ENCODE data around the gene AQP7.
"Not testable (repeated sequence)": the region's sequence is repeated elsewhere in the genome, so short reads cannot be mapped to it uniquely, and the experiment has no call there.

The AQP7 gene

GRCh38 chr9:33402371-33402770 is at the start of gene AQP7:
AQP7 (minus strand) TSS chr9:33402568; CDS start chr9:33401262, 1,306 bp downstream.
- not testable (repeated sequence) for DNase-seq

GRCh38 chr9:33450621-33451146 is 48.3 kb upstream of the AQP7 start:
- no peak for DNase-seq

- no peak for DNase-seq
Measured at GRCh38 chr9:33449715-33450114, 47.3 kb upstream of the AQP7 start.

- no peak for DNase-seq
Measured at GRCh38 chr9:33447799-33448553, 45.6 kb upstream of the AQP7 start.

- DNase-seq = peak; percentile 53
Measured at GRCh38 chr9:33446946-33447798, 44.8 kb upstream of the AQP7 start, which contains the start of gene AQP3. AQP3 (minus strand) TSS chr9:33447593; CDS start chr9:33447530, 63 bp downstream.

- no peak for DNase-seq
Measured at GRCh38 chr9:33446240-33446945, 44.0 kb upstream of the AQP7 start.

- no peak for DNase-seq
Measured at GRCh38 chr9:33445389-33446239, 43.2 kb upstream of the AQP7 start.

GRCh38 chr9:33443464-33444154 is 41.2 kb upstream of the AQP7 start:
- DNase-seq = no peak

- DNase-seq = no peak
Measured at GRCh38 chr9:33443047-33443446, 40.7 kb upstream of the AQP7 start.

GRCh38 chr9:33442125-33442524 is 39.8 kb upstream of the AQP7 start:
- no peak for DNase-seq

GRCh38 chr9:33440609-33441008 is 38.2 kb upstream of the AQP7 start:
- no peak for DNase-seq

GRCh38 chr9:33440204-33440603 is 37.8 kb upstream of the AQP7 start:
- no peak for DNase-seq

- no peak for DNase-seq
Measured at GRCh38 chr9:33439731-33440130, 37.4 kb upstream of the AQP7 start.

GRCh38 chr9:33438926-33439680 is 36.7 kb upstream of the AQP7 start:
- no peak for DNase-seq

- DNase-seq = no peak
Measured at GRCh38 chr9:33437898-33438297, 35.5 kb upstream of the AQP7 start.

GRCh38 chr9:33437205-33437604 is 34.8 kb upstream of the AQP7 start:
- DNase-seq = no peak

GRCh38 chr9:33436445-33436844 is 34.1 kb upstream of the AQP7 start:
- DNase-seq = no peak

GRCh38 chr9:33435821-33436277 is 33.5 kb upstream of the AQP7 start:
- DNase-seq = no peak

GRCh38 chr9:33434317-33435105 is 32.1 kb upstream of the AQP7 start:
- DNase-seq = no peak

- no peak for DNase-seq
Measured at GRCh38 chr9:33433871-33434270, 31.5 kb upstream of the AQP7 start.
